ENCODE data around the gene YKT6. TPM values are rescaled to one million over a fixed set of nuclear protein-coding genes. Genes with fewer than 3 reads are reported as not detected.

Gene YKT6
- total and polyA plus RNA-seq, 4 donors: 48.0 to 115 (median 78.9) TPM

- no peak for DNase-seq (ENCODE audit: low read depth in 4 of 6, low spot score in 6 of 6)
- no peak overlapping the region for H3K27ac ChIP-seq (ENCODE audit: low read depth, low read length)
- 80% methylated on average over 27 of the region's 29 CpGs for WGBS (ENCODE audit: insufficient coverage)
Measured at GRCh38 chr7:44228571-44229350, 28.0 kb downstream of the YKT6 start.

GRCh38 chr7:44229546-44230105 lies 28.8 kb downstream of the YKT6 start:
- H3K27ac ChIP-seq (ENCODE audit: low read depth, low read length): no peak overlapping the region
- WGBS (ENCODE audit: insufficient coverage): 78% methylated on average over 8 of the region's 11 CpGs

More at GRCh38 chr7:44228571-44229350, 28.0 kb downstream of the YKT6 start:
- Histone ChIP-seq H3K27me3 (ENCODE audit: control insufficient read depth, insufficient read depth, low read length) (peaks cover 2% of the 10 kb centered on the region), H3K4me1 (ENCODE audit: control insufficient read depth, insufficient read depth, low read length) (peaks cover 7% of the 10 kb centered on the region), H3K36me3 (ENCODE audit: control insufficient read depth, insufficient read depth, low read length) (peaks cover 75% of the 10 kb centered on the region), H3K4me3 (ENCODE audit: low read depth, low read length) (no peak overlapping the region), H3K9me3 (ENCODE audit: control insufficient read depth, insufficient read depth, low read length) (no peaks in the 10 kb centered on the region)

GRCh38 chr7:44230286-44230685 lies 29.5 kb downstream of the YKT6 start:
- Histone ChIP-seq H3K4me1 (ENCODE audit: control insufficient read depth, insufficient read depth, low read length) (peaks cover 3% of the 10 kb centered on the region), H3K4me3 (ENCODE audit: low read depth, low read length) (no peak overlapping the region), H3K27me3 (ENCODE audit: control insufficient read depth, insufficient read depth, low read length) (peaks cover 2% of the 10 kb centered on the region), H3K9me3 (ENCODE audit: control insufficient read depth, insufficient read depth, low read length) (no peaks in the 10 kb centered on the region), H3K36me3 (ENCODE audit: control insufficient read depth, insufficient read depth, low read length) (peaks cover 83% of the 10 kb centered on the region), H3K27ac (ENCODE audit: low read depth, low read length) (no peak overlapping the region)
- DNase-seq (ENCODE audit: low read depth in 4 of 6, low spot score in 6 of 6): no peak
- WGBS (ENCODE audit: insufficient coverage): 86% methylated on average over 7 of the region's 7 CpGs

More at GRCh38 chr7:44229546-44230105, 28.8 kb downstream of the YKT6 start:
- Histone ChIP-seq H3K4me3 (ENCODE audit: low read depth, low read length) (no peak overlapping the region), H3K27me3 (ENCODE audit: control insufficient read depth, insufficient read depth, low read length) (peaks cover 2% of the 10 kb centered on the region), H3K36me3 (ENCODE audit: control insufficient read depth, insufficient read depth, low read length) (peaks cover 80% of the 10 kb centered on the region), H3K4me1 (ENCODE audit: control insufficient read depth, insufficient read depth, low read length) (peaks cover 3% of the 10 kb centered on the region), H3K9me3 (ENCODE audit: control insufficient read depth, insufficient read depth, low read length) (no peaks in the 10 kb centered on the region)
- DNase-seq (ENCODE audit: low read depth in 4 of 6, low spot score in 6 of 6): no peak

- WGBS (ENCODE audit: insufficient coverage): 86% methylated on average over 12 of the region's 12 CpGs
- Histone ChIP-seq H3K27ac (ENCODE audit: low read depth, low read length) (no peak overlapping the region), H3K36me3 (ENCODE audit: control insufficient read depth, insufficient read depth, low read length) (peaks cover 83% of the 10 kb centered on the region), H3K4me1 (ENCODE audit: control insufficient read depth, insufficient read depth, low read length) (peaks cover 9% of the 10 kb centered on the region), H3K4me3 (ENCODE audit: low read depth, low read length) (no peak overlapping the region), H3K9me3 (ENCODE audit: control insufficient read depth, insufficient read depth, low read length) (no peaks in the 10 kb centered on the region), H3K27me3 (ENCODE audit: control insufficient read depth, insufficient read depth, low read length) (no peaks in the 10 kb centered on the region)
- no peak for DNase-seq (ENCODE audit: low read depth in 4 of 6, low spot score in 6 of 6)
Measured at GRCh38 chr7:44231088-44231487, 30.3 kb downstream of the YKT6 start.

GRCh38 chr7:44232396-44232795 lies 31.6 kb downstream of the YKT6 start:
- Histone ChIP-seq H3K27ac (ENCODE audit: low read depth, low read length) (no peak overlapping the region), H3K36me3 (ENCODE audit: control insufficient read depth, insufficient read depth, low read length) (peaks cover 87% of the 10 kb centered on the region)
- WGBS (ENCODE audit: insufficient coverage): 83% methylated on average over 13 of the region's 13 CpGs

GRCh38 chr7:44232901-44233715 lies 32.3 kb downstream of the YKT6 start:
- WGBS (ENCODE audit: insufficient coverage): 85% methylated on average over 22 of the region's 22 CpGs

More at GRCh38 chr7:44232396-44232795, 31.6 kb downstream of the YKT6 start:
- Histone ChIP-seq H3K27me3 (ENCODE audit: control insufficient read depth, insufficient read depth, low read length) (no peaks in the 10 kb centered on the region), H3K4me1 (ENCODE audit: control insufficient read depth, insufficient read depth, low read length) (peaks cover 19% of the 10 kb centered on the region), H3K9me3 (ENCODE audit: control insufficient read depth, insufficient read depth, low read length) (no peaks in the 10 kb centered on the region), H3K4me3 (ENCODE audit: low read depth, low read length) (no peak overlapping the region)
- DNase-seq (ENCODE audit: low read depth in 4 of 6, low spot score in 6 of 6): no peak

GRCh38 chr7:44235066-44235465 lies 34.3 kb downstream of the YKT6 start:
- no peaks in the 10 kb centered on the region for H3K9me3 ChIP-seq (ENCODE audit: control insufficient read depth, insufficient read depth, low read length)
- no peaks in the 10 kb centered on the region for H3K27me3 ChIP-seq (ENCODE audit: control insufficient read depth, insufficient read depth, low read length)
- WGBS (ENCODE audit: insufficient coverage): 94% methylated on average over 5 of the region's 8 CpGs
- H3K36me3 ChIP-seq (ENCODE audit: control insufficient read depth, insufficient read depth, low read length): peaks cover 87% of the 10 kb centered on the region
- no peak for DNase-seq (ENCODE audit: low read depth in 4 of 6, low spot score in 6 of 6)
- peaks cover 25% of the 10 kb centered on the region for H3K4me1 ChIP-seq (ENCODE audit: control insufficient read depth, insufficient read depth, low read length)
- H3K4me3 ChIP-seq (ENCODE audit: low read depth, low read length): no peak overlapping the region
- H3K27ac ChIP-seq (ENCODE audit: low read depth, low read length): no peak overlapping the region

More at GRCh38 chr7:44232901-44233715, 32.3 kb downstream of the YKT6 start:
- Histone ChIP-seq H3K4me3 (ENCODE audit: low read depth, low read length) (no peak overlapping the region), H3K27me3 (ENCODE audit: control insufficient read depth, insufficient read depth, low read length) (no peaks in the 10 kb centered on the region), H3K9me3 (ENCODE audit: control insufficient read depth, insufficient read depth, low read length) (no peaks in the 10 kb centered on the region), H3K36me3 (ENCODE audit: control insufficient read depth, insufficient read depth, low read length) (peaks cover 90% of the 10 kb centered on the region), H3K27ac (ENCODE audit: low read depth, low read length) (no peak overlapping the region), H3K4me1 (ENCODE audit: control insufficient read depth, insufficient read depth, low read length) (peaks cover 22% of the 10 kb centered on the region)
- DNase-seq (ENCODE audit: low read depth in 4 of 6, low spot score in 6 of 6): no peak

GRCh38 chr7:44235582-44236332 lies 35.0 kb downstream of the YKT6 start:
- DNase-seq (ENCODE audit: low read depth in 4 of 6, low spot score in 6 of 6): no peak

GRCh38 chr7:44236333-44236728 lies 35.6 kb downstream of the YKT6 start:
- Histone ChIP-seq H3K36me3 (ENCODE audit: control insufficient read depth, insufficient read depth, low read length) (peaks cover 83% of the 10 kb centered on the region), H3K4me1 (ENCODE audit: control insufficient read depth, insufficient read depth, low read length) (peaks cover 31% of the 10 kb centered on the region), H3K27me3 (ENCODE audit: control insufficient read depth, insufficient read depth, low read length) (no peaks in the 10 kb centered on the region), H3K4me3 (ENCODE audit: low read depth, low read length) (no peak overlapping the region), H3K9me3 (ENCODE audit: control insufficient read depth, insufficient read depth, low read length) (no peaks in the 10 kb centered on the region), H3K27ac (ENCODE audit: low read depth, low read length) (no peak overlapping the region)
- no peak for DNase-seq (ENCODE audit: low read depth in 4 of 6, low spot score in 6 of 6)
- WGBS (ENCODE audit: insufficient coverage): 54% methylated on average over 2 of the region's 4 CpGs

More at GRCh38 chr7:44235582-44236332, 35.0 kb downstream of the YKT6 start:
- Histone ChIP-seq H3K4me3 (ENCODE audit: low read depth, low read length) (no peak overlapping the region), H3K4me1 (ENCODE audit: control insufficient read depth, insufficient read depth, low read length) (peaks cover 25% of the 10 kb centered on the region), H3K27me3 (ENCODE audit: control insufficient read depth, insufficient read depth, low read length) (no peaks in the 10 kb centered on the region), H3K27ac (ENCODE audit: low read depth, low read length) (no peak overlapping the region), H3K36me3 (ENCODE audit: control insufficient read depth, insufficient read depth, low read length) (peaks cover 86% of the 10 kb centered on the region), H3K9me3 (ENCODE audit: control insufficient read depth, insufficient read depth, low read length) (no peaks in the 10 kb centered on the region)
- 60% methylated on average over 21 of the region's 22 CpGs for WGBS (ENCODE audit: insufficient coverage)

Data from spinal cord (tissue), 10 donors.